OCI-M2 (cell line): Measurements from ENCODE around the gene DACH2.
"Not testable (repeated sequence)": the region's sequence is repeated elsewhere in the genome, so short reads cannot be mapped to it uniquely, and the experiment has no call there.

Source experiments
- DNase-seq: peaks from one replicate; lab custom pipeline; 2025; ENCODE audit not compliant: unreplicated experiment; lab: John Stamatoyannopoulos, UW

The DACH2 gene

GRCh38 chrX:86148024-86148511 is at the start of gene DACH2:
TSS of gene DACH2 (plus strand) at chrX:86148451.
- DNase-seq: no peak

GRCh38 chrX:86102341-86102740 is 45.9 kb upstream of the DACH2 start:
- no peak for DNase-seq

- no peak for DNase-seq
Observed at GRCh38 chrX:86103061-86103460, 45.2 kb upstream of the DACH2 start.

- no peak for DNase-seq
Observed at GRCh38 chrX:86104526-86104925, 43.7 kb upstream of the DACH2 start.

- DNase-seq: no peak
Observed at GRCh38 chrX:86121916-86122315, 26.3 kb upstream of the DACH2 start.

- no peak for DNase-seq
Observed at GRCh38 chrX:86133761-86134160, 14.5 kb upstream of the DACH2 start.

- DNase-seq: no peak
Observed at GRCh38 chrX:86137071-86137470, 11.2 kb upstream of the DACH2 start.

GRCh38 chrX:86141786-86142185 is 6.5 kb upstream of the DACH2 start:
- no peak for DNase-seq

GRCh38 chrX:86146102-86146501 is 2.1 kb upstream of the DACH2 start:
- no peak for DNase-seq

GRCh38 chrX:86148594-86148993 is 343 bp downstream of the DACH2 start:
- DNase-seq: no peak

- no peak for DNase-seq
Observed at GRCh38 chrX:86149119-86149518, 868 bp downstream of the DACH2 start.

GRCh38 chrX:86154553-86154952 is 6.3 kb downstream of the DACH2 start:
- DNase-seq: no peak

GRCh38 chrX:86171366-86171765 is 23.1 kb downstream of the DACH2 start:
- DNase-seq: no peak

GRCh38 chrX:86178906-86179305 is 30.7 kb downstream of the DACH2 start:
- DNase-seq: no peak

- not testable (repeated sequence) for DNase-seq
Observed at GRCh38 chrX:86181325-86181724, 33.1 kb downstream of the DACH2 start.

- no peak for DNase-seq
Observed at GRCh38 chrX:86192827-86193226, 44.6 kb downstream of the DACH2 start.

GRCh38 chrX:86194758-86195157 is 46.5 kb downstream of the DACH2 start:
- no peak for DNase-seq

- no peak for DNase-seq
Observed at GRCh38 chrX:86195343-86195742, 47.1 kb downstream of the DACH2 start.

- no peak for DNase-seq
Observed at GRCh38 chrX:86197815-86198214, 49.6 kb downstream of the DACH2 start.

- no peak for DNase-seq
Observed at GRCh38 chrX:86210772-86211171, 62.5 kb downstream of the DACH2 start.

GRCh38 chrX:86215260-86215659 is 67.0 kb downstream of the DACH2 start:
- no peak for DNase-seq

GRCh38 chrX:86237482-86237881 is 89.2 kb downstream of the DACH2 start:
- no peak for DNase-seq

GRCh38 chrX:86241547-86241946 is 93.3 kb downstream of the DACH2 start:
- DNase-seq: no peak

GRCh38 chrX:86263526-86263925 is 115.3 kb downstream of the DACH2 start:
- no peak for DNase-seq
